SK-N-SH (cell line): Measurements from ENCODE around the gene PITPNM1.

Experiments
- CTCF ChIP-seq: fragments of 200-600 bp; sonication (generic); IDR thresholded peaks from 2 replicates; pipeline ENCODE4 v1.6.1; 2017; ENCODE audit warnings: antibody characterized with exemption, mild to moderate bottlenecking, moderate library complexity
- PBX3 ChIP-seq: IDR thresholded peaks from 2 replicates; pipeline ENCODE4; 2012
- RFX5 ChIP-seq: IDR thresholded peaks from 2 replicates; pipeline ENCODE4 v1.6.1; 2012; ENCODE audit warnings: mild to moderate bottlenecking, improper control_type of control experiment, low read length
- SIN3A ChIP-seq: IDR thresholded peaks from 2 replicates; pipeline ENCODE4 v1.6.1; 2012; ENCODE audit warnings: low read depth, mild to moderate bottlenecking, low read length, moderate library complexity, borderline replicate concordance

GRCh38 chr11:67499808-67500483, 5.2 kb downstream of the PITPNM1 start:
- TF ChIP-seq CTCF: no peak
- TF ChIP-seq SIN3A: no peak
- no peak for TF ChIP-seq PBX3
- TF ChIP-seq RFX5: no peak
